ENCODE measurements around the gene ADK.
"Not testable (repeated sequence)": the region's sequence is repeated elsewhere in the genome, so short reads cannot be mapped to it uniquely, and the experiment has no call there.

The ADK gene

DNA sequence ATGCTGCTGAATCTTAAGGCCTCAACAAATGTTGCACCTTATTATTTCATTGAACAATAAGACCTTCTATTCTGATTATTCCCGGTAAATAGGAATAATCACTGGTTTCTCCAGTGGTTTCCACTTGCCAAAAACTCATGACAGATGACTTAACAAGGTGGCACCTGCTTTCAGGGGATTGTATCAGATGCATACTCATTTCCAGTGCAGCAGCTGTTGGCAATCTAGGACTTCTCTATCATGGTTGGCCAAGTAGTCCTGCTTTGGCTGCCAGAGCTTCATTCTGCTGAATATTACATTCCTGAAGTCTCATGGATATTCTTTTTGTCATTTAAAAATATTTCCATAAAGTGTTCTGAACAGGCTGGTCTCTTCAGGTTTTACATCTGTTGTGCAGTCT, 193.3 kb downstream of the ADK start:
- Histone ChIP-seq H3K36me3 (ENCODE audit: control insufficient read depth, insufficient read depth, low read length) (no peaks in the 10 kb centered on the region), H3K4me2 (ENCODE audit: low read length) (no peak overlapping the region), H3K27ac (no peak overlapping the region), H3K79me2 (no peaks in the 10 kb centered on the region), H3K9ac (no peak overlapping the region), H3K27me3 (ENCODE audit: control insufficient read depth, insufficient read depth, low read length) (no peaks in the 10 kb centered on the region), H2AFZ (no peak overlapping the region), H3K9me3 (ENCODE audit: control insufficient read depth, low read length) (no peaks in the 10 kb centered on the region), H3K4me3 (ENCODE audit: low read depth, low read length) (no peak overlapping the region), H3K4me1 (no peaks in the 10 kb centered on the region)
- no peak for TF ChIP-seq CTCF (IDR thresholded peaks at IDR 0.05)

GRCh38 chr10:74347522-74347921, 196.5 kb downstream of the ADK start:
- TF ChIP-seq CTCF (IDR thresholded peaks at IDR 0.05): no peak
- Histone ChIP-seq H3K27me3 (ENCODE audit: control insufficient read depth, insufficient read depth, low read length) (no peaks in the 10 kb centered on the region), H3K79me2 (no peaks in the 10 kb centered on the region), H3K36me3 (ENCODE audit: control insufficient read depth, insufficient read depth, low read length) (no peaks in the 10 kb centered on the region), H3K4me1 (no peaks in the 10 kb centered on the region), H3K27ac (no peak overlapping the region), H2AFZ (no peak overlapping the region), H3K9ac (no peak overlapping the region), H3K4me2 (ENCODE audit: low read length) (no peak overlapping the region), H3K9me3 (ENCODE audit: control insufficient read depth, low read length) (no peaks in the 10 kb centered on the region), H3K4me3 (ENCODE audit: low read depth, low read length) (no peak overlapping the region)

DNA sequence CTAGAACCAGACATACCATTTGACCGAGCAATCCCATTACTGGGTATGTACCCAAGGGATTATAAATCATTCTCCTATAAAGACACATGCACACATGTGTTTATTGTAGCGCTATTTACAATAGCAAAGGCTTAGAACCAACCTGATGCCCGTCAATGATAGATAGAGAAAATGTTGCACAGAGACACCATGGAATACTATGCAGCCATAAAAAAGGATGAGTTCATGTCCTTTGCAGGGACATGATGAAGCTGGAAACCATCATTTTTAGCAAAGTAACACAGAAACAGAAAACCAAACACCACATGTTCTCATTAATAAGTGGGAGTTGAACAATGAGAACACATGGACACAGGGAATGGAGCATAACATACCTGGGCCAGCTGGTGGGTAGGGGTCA, 202.0 kb downstream of the ADK start:
- not testable (repeated sequence) for H3K27me3 ChIP-seq (ENCODE audit: control insufficient read depth, insufficient read depth, low read length); H3K9ac ChIP-seq; H3K36me3 ChIP-seq (ENCODE audit: control insufficient read depth, insufficient read depth, low read length); H3K4me1 ChIP-seq; H3K4me2 ChIP-seq (ENCODE audit: low read length); H3K4me3 ChIP-seq (ENCODE audit: low read depth, low read length); H3K9me3 ChIP-seq (ENCODE audit: control insufficient read depth, low read length); H3K79me2 ChIP-seq; H3K27ac ChIP-seq; H2AFZ ChIP-seq

- Histone ChIP-seq H2AFZ (no peak overlapping the region), H3K4me1 (no peaks in the 10 kb centered on the region), H3K27ac (no peak overlapping the region), H3K36me3 (ENCODE audit: control insufficient read depth, insufficient read depth, low read length) (no peaks in the 10 kb centered on the region), H3K79me2 (no peaks in the 10 kb centered on the region), H3K9me3 (ENCODE audit: control insufficient read depth, low read length) (no peaks in the 10 kb centered on the region), H3K27me3 (ENCODE audit: control insufficient read depth, insufficient read depth, low read length) (no peaks in the 10 kb centered on the region), H3K4me3 (ENCODE audit: low read depth, low read length) (no peak overlapping the region), H3K4me2 (ENCODE audit: low read length) (no peak overlapping the region), H3K9ac (no peak overlapping the region)
- TF ChIP-seq CTCF (IDR thresholded peaks at IDR 0.05): no peak
Observed at GRCh38 chr10:74361678-74362077, 210.7 kb downstream of the ADK start.

DNA sequence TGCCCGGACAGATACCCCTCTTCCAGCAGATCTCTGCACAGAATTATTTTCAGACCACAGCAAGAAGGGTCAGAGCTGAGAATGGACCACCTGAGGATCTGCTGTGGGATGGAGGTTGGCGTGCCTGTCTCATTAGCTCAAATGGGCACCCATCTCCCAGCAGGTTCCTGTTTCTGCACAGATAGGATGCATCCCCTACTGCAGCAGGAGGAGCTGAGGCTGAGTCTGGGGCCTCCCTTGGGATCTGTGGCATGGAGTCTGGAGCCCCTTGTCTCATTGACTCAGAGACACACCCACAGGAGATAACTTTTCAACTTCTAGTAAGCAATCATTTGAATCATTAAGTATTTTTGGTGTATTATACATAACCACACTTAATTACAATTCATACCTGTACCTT, 212.7 kb downstream of the ADK start:
- Histone ChIP-seq H3K9ac (no peak overlapping the region), H3K36me3 (ENCODE audit: control insufficient read depth, insufficient read depth, low read length) (no peaks in the 10 kb centered on the region), H3K27ac (no peak overlapping the region), H3K4me3 (ENCODE audit: low read depth, low read length) (no peak overlapping the region), H2AFZ (no peak overlapping the region), H3K4me2 (ENCODE audit: low read length) (no peak overlapping the region), H3K9me3 (ENCODE audit: control insufficient read depth, low read length) (no peaks in the 10 kb centered on the region), H3K27me3 (ENCODE audit: control insufficient read depth, insufficient read depth, low read length) (no peaks in the 10 kb centered on the region), H3K79me2 (no peaks in the 10 kb centered on the region), H3K4me1 (no peaks in the 10 kb centered on the region)
- TF ChIP-seq CTCF (IDR thresholded peaks at IDR 0.05): no peak

Measured in parathyroid adenoma (tissue), 2 donors.